Stimulated activated CD8-positive, alpha-beta memory T cell treated with anti-CD3 and anti-CD28 coated beads, Interleukin-7, amount 100 ng/mL, for 1 hour (primary cell): ENCODE results near the gene TVP23B.
"Not testable (repeated sequence)": the region's sequence is repeated elsewhere in the genome, so short reads cannot be mapped to it uniquely, and the experiment has no call there.

ENCODE experiments used
- DNase-seq, 2 donors: peaks; one replicate each; pipeline ENCODE4 v3.0.0-alpha.2; 2020; ENCODE audit warnings: low read depth in 2 of 2

TVP23B gene

GRCh38 chr17:18791402-18791801 is 10.4 kb downstream of the TVP23B start:
- not testable (repeated sequence) for DNase-seq

GRCh38 chr17:18794841-18795240 is 13.9 kb downstream of the TVP23B start:
- DNase-seq: not testable (repeated sequence)

DNA sequence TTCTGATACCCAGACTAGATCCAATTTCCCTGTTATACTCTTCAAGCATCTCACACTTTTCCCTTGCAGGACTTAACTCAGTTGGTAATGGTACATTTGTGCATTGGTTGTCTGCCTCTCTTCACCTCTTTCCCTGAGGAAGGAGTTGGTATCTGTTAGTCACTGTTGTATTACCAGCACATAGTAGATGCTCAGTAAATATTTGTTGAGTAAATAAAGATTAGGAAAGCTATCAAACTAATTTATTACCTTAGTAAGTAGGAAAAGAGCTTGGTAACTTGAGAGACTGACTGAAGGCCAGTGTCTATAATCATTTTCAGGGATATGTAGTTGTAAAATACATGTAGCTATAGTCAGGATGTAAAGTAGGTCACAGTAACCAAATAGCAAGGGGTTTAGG is 15.9 kb downstream of the TVP23B start:
- DNase-seq: not testable (repeated sequence)

- DNase-seq: not testable (repeated sequence)
These were observed 22.7 kb downstream of the TVP23B start for GRCh38 chr17:18803458-18804245.

DNA sequence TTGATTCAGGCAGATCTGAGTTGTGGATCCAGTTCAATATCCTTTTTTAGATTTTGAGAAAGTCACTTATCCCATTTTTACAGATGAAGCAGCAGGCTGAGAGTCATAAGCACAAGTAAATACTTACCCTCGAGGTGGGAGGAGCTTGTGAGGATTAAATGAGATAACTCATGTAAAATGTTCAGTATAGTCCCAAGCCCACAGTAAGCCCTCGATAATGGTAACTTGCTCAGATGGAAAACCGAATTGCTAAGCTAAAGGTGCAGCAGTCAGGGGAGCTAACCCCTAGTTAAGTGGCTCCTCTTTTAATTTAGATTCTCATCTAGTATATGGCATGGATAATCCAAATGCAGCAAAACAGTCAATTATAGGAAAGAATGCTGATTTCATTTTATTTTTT is 34.9 kb downstream of the TVP23B start:
- DNase-seq: not testable (repeated sequence)

DNA sequence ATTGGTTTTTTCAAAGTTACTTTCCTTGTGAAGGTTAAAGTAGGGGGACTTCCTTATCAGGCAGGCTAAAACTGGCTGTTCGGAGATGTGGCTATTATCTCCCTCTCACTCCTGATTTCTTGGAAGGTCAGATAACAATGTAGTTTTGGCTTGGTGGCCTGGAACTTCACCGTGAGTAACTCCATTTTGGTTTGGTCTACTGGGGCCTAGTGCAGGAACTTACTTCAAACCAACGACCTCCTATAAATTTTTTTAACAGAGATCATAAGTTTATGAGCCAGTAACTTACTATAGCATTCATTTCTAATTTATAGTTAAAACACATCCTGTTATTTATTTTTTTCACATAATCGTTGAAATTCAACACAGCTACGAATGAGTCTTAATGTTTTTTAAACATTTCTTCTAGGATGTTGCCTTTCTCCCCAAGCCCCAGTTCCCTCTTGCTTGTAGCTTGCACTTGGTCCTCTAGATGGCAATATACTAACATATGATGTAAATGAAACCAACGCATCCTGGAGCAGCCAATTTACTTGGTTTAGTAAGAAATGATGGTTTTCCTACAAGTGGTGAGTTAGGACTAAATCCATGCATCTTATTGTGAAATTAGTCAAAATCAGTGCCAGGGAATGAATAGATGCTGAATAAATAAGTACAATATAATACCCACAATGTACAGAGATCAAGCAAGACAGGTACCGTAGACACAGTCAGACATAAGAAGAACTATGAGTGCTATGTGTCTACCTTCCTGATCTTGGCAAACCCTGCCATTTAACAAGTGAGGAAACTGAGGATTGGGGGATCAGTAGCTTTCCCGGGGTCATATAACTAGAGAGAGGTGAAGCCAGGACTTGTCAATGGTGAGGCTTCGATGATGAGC is 35.7 kb downstream of the TVP23B start:
- not testable (repeated sequence) for DNase-seq

GRCh38 chr17:18821430-18821829 is 40.4 kb downstream of the TVP23B start:
- DNase-seq: not testable (repeated sequence)

DNA sequence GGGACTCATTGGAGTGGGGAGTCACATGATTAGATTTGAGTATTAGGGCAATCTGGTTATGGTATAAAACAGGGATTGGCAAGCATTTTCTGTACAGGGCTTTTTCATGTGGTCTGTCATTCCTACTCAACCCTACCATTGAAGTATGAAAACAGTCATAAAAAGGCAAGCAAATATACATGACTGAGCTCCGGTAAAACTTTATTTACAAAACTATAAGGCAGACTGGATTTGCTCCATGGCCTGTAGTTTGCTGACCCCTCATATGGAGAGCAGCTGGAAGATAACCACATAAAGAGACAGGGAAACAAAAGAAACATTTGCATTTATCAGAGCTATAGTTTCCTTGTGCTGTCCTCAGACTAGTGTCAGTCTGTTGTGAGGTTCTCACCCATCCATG is 46.6 kb downstream of the TVP23B start:
- not testable (repeated sequence) for DNase-seq

DNA sequence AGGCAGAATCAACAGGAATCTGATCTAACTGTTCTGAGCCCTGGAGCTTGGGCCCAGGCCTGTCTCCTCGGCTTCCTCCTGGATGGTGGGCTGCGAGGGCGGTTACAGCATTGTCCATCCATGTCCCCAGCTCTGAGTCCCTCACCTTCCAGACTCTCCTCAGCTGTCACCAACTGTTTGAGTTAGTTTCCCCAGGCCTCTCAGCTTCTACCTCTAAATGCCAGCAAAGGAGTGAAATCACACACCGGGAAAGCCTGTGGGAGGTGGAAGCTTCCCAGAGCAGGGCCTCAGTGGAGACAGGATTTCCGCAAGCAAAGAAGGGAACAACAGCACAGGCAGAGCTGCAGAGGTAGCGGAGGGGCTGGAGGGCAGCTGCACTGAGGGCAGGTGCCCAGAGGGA is 67.5 kb downstream of the TVP23B start:
- no peak for DNase-seq

GRCh38 chr17:18850679-18851078 is 69.7 kb downstream of the TVP23B start:
- DNase-seq: no peak

DNA sequence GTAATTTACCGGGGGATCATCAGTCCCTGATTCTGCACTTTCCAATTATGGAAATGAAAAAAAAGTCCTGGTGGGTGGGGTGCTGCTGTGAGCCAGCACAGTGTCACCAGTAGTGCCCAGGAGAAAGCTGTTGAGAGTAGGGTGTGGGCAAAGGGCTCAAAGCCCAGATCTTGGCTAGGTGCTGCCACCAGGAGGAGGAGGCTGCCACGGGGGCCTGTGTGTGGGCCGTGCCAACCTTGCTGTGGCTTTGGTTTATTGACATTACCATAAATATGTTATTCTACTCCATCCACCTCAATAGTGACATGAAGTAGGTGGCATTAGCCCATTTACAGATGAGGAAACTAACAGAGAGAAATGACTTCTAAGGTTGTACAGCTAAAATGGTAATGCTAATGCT is 70.2 kb downstream of the TVP23B start:
- no peak for DNase-seq

DNA sequence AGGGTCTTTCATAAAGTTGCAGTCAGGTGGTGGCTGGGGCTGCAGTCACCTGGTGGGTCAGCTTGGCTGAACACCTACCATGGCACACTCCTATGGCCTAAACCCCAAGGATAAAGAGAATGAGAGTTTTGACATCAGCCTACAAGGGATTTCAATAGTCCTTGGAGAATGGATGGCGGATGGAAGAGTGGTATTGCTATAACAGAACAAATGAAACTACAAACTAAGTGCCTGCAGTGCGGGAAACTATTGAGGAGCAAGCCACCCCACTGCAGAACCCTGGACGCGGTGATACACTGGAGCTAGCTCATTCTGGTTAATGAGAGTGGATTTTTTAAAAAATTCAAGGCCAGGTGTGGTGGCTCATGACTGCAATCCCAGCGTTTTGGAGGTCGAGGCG is 74.0 kb downstream of the TVP23B start:
- no peak for DNase-seq

GRCh38 chr17:18855831-18856569 is 75.0 kb downstream of the TVP23B start:
- peak; percentile 73 to 74 for DNase-seq
